Panc1 (cell line): ENCODE data around the gene DZIP1. TPM values are rescaled to one million over a fixed set of nuclear protein-coding genes. Genes with fewer than 3 reads are reported as not detected.
A peak's percentile ranks its signal among the peaks of the same experiment; 100 is the strongest.

Experiments
- ATAC-seq: fragments of 200-7000 bp; cut with Tn5 transposase; 2 replicates; pipeline ENCODE4 v1.9.1; 2020; ENCODE audit warnings: mild to moderate bottlenecking, moderate library complexity
- BruUV-seq: library from RNA; stranded (reverse); fragments of 400-500 nt; replicated peaks from 2 replicates; lab custom pipeline; 2021; lab: Mats Ljungman, UMichigan
- CTCF ChIA-PET: fragments of 300-600 bp; sonication (Branson Sonifier 250); formaldehyde crosslinking; loops from one replicate; lab custom pipeline; 2022; ENCODE audit warnings: antibody characterized with exemption; lab: Charles Lee
- POLR2A ChIA-PET: fragments of 300-600 bp; sonication (Branson Sonifier 250); formaldehyde crosslinking; loops from one replicate; lab custom pipeline; 2022; ENCODE audit warnings: antibody characterized with exemption; lab: Charles Lee
- DNase-seq: peaks from one replicate; pipeline ENCODE4 v3.0.0-alpha.2; 2010; ENCODE audit warnings: low read depth, low spot score
- H3K27ac ChIP-seq: 2 replicates; pipeline ENCODE4 v1.5.1; 2011; ENCODE audit warnings: mild to moderate bottlenecking, low read length, inconsistent platforms
- H3K27me3 ChIP-seq: fragments of 200-500 bp; sonication (Bioruptor generic); 2 replicates; pipeline ENCODE4 v1.6.0; 2014; ENCODE audit warnings: low read length, inconsistent platforms; ENCODE audit not compliant: control insufficient read depth, insufficient read depth
- H3K36me3 ChIP-seq: fragments of 200-500 bp; sonication (Bioruptor generic); 2 replicates; pipeline ENCODE4 v1.5.1; 2014; ENCODE audit warnings: inconsistent platforms, mild to moderate bottlenecking, low read length, moderate library complexity; ENCODE audit not compliant: control insufficient read depth, insufficient read depth
- H3K4me1 ChIP-seq: 2 replicates; pipeline ENCODE4 v1.5.1; 2011; ENCODE audit warnings: inconsistent platforms, mild to moderate bottlenecking, low read length, moderate library complexity; ENCODE audit not compliant: control insufficient read depth, insufficient read depth
- H3K4me3 ChIP-seq, 2 experiments: 2 replicates each; pipeline ENCODE4 v1.5.1; 2011 to 2012; ENCODE audit warnings: low read depth in 2 of 2, low read length in 2 of 2, mild to moderate bottlenecking in 2 of 2, inconsistent platforms in 1 of 2, moderate library complexity in 1 of 2
- H3K9me3 ChIP-seq: fragments of 200-500 bp; sonication (Bioruptor generic); 2 replicates; pipeline ENCODE4 v1.5.1; 2014; ENCODE audit warnings: low read depth, mild to moderate bottlenecking, inconsistent platforms, low read length, moderate library complexity; ENCODE audit not compliant: control insufficient read depth, insufficient read depth
- CTCF ChIP-seq: fragments of 450-650 bp; IDR thresholded peaks from 2 replicates; pipeline ENCODE4 v1.5.1; 2017; ENCODE audit warnings: mild to moderate bottlenecking
- POLR2AphosphoS5 ChIP-seq: IDR thresholded peaks from 2 replicates; pipeline ENCODE4 v1.6.1; 2012; ENCODE audit warnings: mild to moderate bottlenecking, low read depth, low read length, moderate library complexity
- REST ChIP-seq, 2 experiments: IDR thresholded peaks; 2 replicates each; pipeline ENCODE4 v1.6.1; 2011 to 2012; ENCODE audit warnings: low read depth in 2 of 2, control low read depth in 1 of 2, low read length in 1 of 2, mild to moderate bottlenecking in 1 of 2, moderate library complexity in 1 of 2; ENCODE audit not compliant: insufficient read depth in 1 of 2
- SIN3A ChIP-seq: IDR thresholded peaks from 2 replicates; pipeline ENCODE4 v1.6.1; 2012; ENCODE audit warnings: low read depth, mild to moderate bottlenecking, low read length, moderate library complexity, borderline replicate concordance; ENCODE audit not compliant: insufficient read depth
- TCF7L2 ChIP-seq: IDR thresholded peaks from 2 replicates; pipeline ENCODE4 v1.6.1; 2011; ENCODE audit warnings: mild to moderate bottlenecking, low read depth, low read length, inconsistent platforms
- in situ Hi-C: cut with HindIII; loops from 2 replicates; pipeline ENCODE4 v1.10.0; 2016; ENCODE audit warnings: low sequenced_read_pairs, low pct_unique_long_range_greater_than_20kb
- intact Hi-C: fragments of 100-400 bp; cut with micrococcal nuclease; formaldehyde crosslinking; loops from one replicate; pipeline ENCODE4 v1.10.0; 2022; ENCODE audit not compliant: unreplicated experiment
- total RNA-seq: library from RNA; stranded (reverse); gene quantifications from one replicate; pipeline ENCODE4 v1.2.1, GENCODE V29; 2021; ENCODE audit not compliant: unreplicated experiment

The DZIP1 gene
- total RNA-seq, 1 experiment from 2014 or later, result 22.9 TPM

GRCh38 chr13:95660981-95661581, 16.6 kb upstream of the DZIP1 start:
- ChIA-PET POLR2A (interaction anchor here (0.6 kb wide), 1 partner anchor 16 kb away, joined by 7 read pairs; the partner anchor contains the start of gene DNAJC3), CTCF (interaction anchor here (0.6 to 1.4 kb wide), 5 partner anchors 9 to 1045 kb away, joined by 3 to 13 read pairs (median 8); no protein-coding TSS in a partner anchor)
- H3K9me3 ChIP-seq, result no peaks in the 10 kb centered on the region
- no peak overlapping the region for H3K27ac ChIP-seq
- no peaks in the 10 kb centered on the region for H3K4me1 ChIP-seq
- DNase-seq (no peak), ATAC-seq (no peak)
- no peak overlapping the region for H3K4me3 ChIP-seq
- H3K27me3 ChIP-seq, result no peaks in the 10 kb centered on the region
- no TSS peak for BruUV-seq
- intact Hi-C loops (loop anchor here (5.0 kb wide), 1 partner anchor 34 kb away; no protein-coding TSS in a partner anchor), in situ Hi-C loops (no loop called here)
- TF ChIP-seq POLR2AphosphoS5 (no peak), SIN3A (no peak), CTCF (peak; percentile 57; the same call in 1 of the 2 replicates), REST (IDR thresholded peaks at IDR 0.05; ENCODE audit: insufficient read depth in 1 of 2, low read depth in 2 of 2, low read length in 1 of 2) (no peak), TCF7L2 (no peak)
- no peaks in the 10 kb centered on the region for H3K36me3 ChIP-seq

GRCh38 chr13:95659500-95659899, 15.0 kb upstream of the DZIP1 start:
- DNase-seq, result no peak
- intact Hi-C loops, result no loop called here
- no peaks in the 10 kb centered on the region for H3K4me1 ChIP-seq
- ChIA-PET CTCF (no interaction called here), POLR2A (no interaction called here)
- H3K9me3 ChIP-seq, result no peaks in the 10 kb centered on the region
- in situ Hi-C loops, result no loop called here
- no peak for TF ChIP-seq CTCF
- no peak for TF ChIP-seq SIN3A
- no peak for TF ChIP-seq REST (IDR thresholded peaks at IDR 0.05; ENCODE audit: insufficient read depth in 1 of 2, low read depth in 2 of 2, low read length in 1 of 2)
- TF ChIP-seq POLR2AphosphoS5, result no peak
- no peak for TF ChIP-seq TCF7L2
- no peak for ATAC-seq
- H3K27ac ChIP-seq, result no peak overlapping the region
- BruUV-seq, result no TSS peak
- H3K27me3 ChIP-seq, result no peaks in the 10 kb centered on the region
- no peak overlapping the region for H3K4me3 ChIP-seq
- no peaks in the 10 kb centered on the region for H3K36me3 ChIP-seq
